Stimulated activated memory B cell treated with anti-CD40 and anti-IgM and Interleukin-4, amounts not matched to agents 10 μg/mL and 1 μg/mL and 100 μg/mL, for 72 hours (primary cell): ENCODE data around the gene BIRC2.

Experiments
- ATAC-seq: fragments of 150-1000 bp; cut with Tn5 transposase; 2 replicates; pipeline ENCODE4 v1.10.0; 2021
- H3K27ac Mint-ChIP-seq: one replicate; pipeline ENCODE4 v1.8.0; 2022; ENCODE audit warnings: mild to moderate bottlenecking, mixed read lengths
- H3K27me3 Mint-ChIP-seq: one replicate; pipeline ENCODE4 v1.8.0; 2022; ENCODE audit warnings: mixed read lengths
- H3K36me3 Mint-ChIP-seq: one replicate; pipeline ENCODE4 v1.8.0; 2022; ENCODE audit warnings: mixed read lengths
- H3K4me1 Mint-ChIP-seq: one replicate; pipeline ENCODE4 v1.8.0; 2022; ENCODE audit warnings: mixed read lengths
- H3K4me3 Mint-ChIP-seq: one replicate; pipeline ENCODE4 v1.8.0; 2022; ENCODE audit warnings: mild to moderate bottlenecking, moderate library complexity, mixed read lengths
- H3K9me3 Mint-ChIP-seq: one replicate; pipeline ENCODE4 v1.8.0; 2022; ENCODE audit warnings: mixed read lengths

BIRC2 gene

GRCh38 chr11:102398297-102398696 is 51.3 kb downstream of the BIRC2 start:
- Mint-ChIP-seq H3K27me3 (no peaks in the 10 kb centered on the region), H3K27ac (no peak overlapping the region)

GRCh38 chr11:102399189-102399588 is 52.2 kb downstream of the BIRC2 start:
- peaks cover 27% of the 10 kb centered on the region for H3K4me1 Mint-ChIP-seq
- H3K27ac Mint-ChIP-seq: no peak overlapping the region

More at GRCh38 chr11:102398297-102398696, 51.3 kb downstream of the BIRC2 start:
- Mint-ChIP-seq H3K9me3 (no peaks in the 10 kb centered on the region), H3K36me3 (peaks cover 42% of the 10 kb centered on the region), H3K4me3 (no peak overlapping the region), H3K4me1 (peaks cover 18% of the 10 kb centered on the region)
- no peak for ATAC-seq

GRCh38 chr11:102400603-102401002 is 53.6 kb downstream of the BIRC2 start:
- Mint-ChIP-seq H3K9me3 (no peaks in the 10 kb centered on the region), H3K36me3 (peaks cover 38% of the 10 kb centered on the region), H3K27me3 (no peaks in the 10 kb centered on the region), H3K4me3 (no peak overlapping the region), H3K27ac (no peak overlapping the region), H3K4me1 (peaks cover 28% of the 10 kb centered on the region)
- no peak for ATAC-seq

More at GRCh38 chr11:102399189-102399588, 52.2 kb downstream of the BIRC2 start:
- Mint-ChIP-seq H3K27me3 (no peaks in the 10 kb centered on the region), H3K9me3 (no peaks in the 10 kb centered on the region), H3K36me3 (peaks cover 43% of the 10 kb centered on the region), H3K4me3 (no peak overlapping the region)
- ATAC-seq: no peak

GRCh38 chr11:102401905-102402304 is 54.9 kb downstream of the BIRC2 start:
- Mint-ChIP-seq H3K27ac (no peak overlapping the region), H3K4me3 (no peak overlapping the region), H3K27me3 (no peaks in the 10 kb centered on the region), H3K9me3 (no peaks in the 10 kb centered on the region), H3K36me3 (peaks cover 45% of the 10 kb centered on the region), H3K4me1 (peaks cover 37% of the 10 kb centered on the region)
- ATAC-seq: no peak

GRCh38 chr11:102402548-102402947 is 55.5 kb downstream of the BIRC2 start:
- Mint-ChIP-seq H3K27ac (no peak overlapping the region), H3K4me1 (peaks cover 39% of the 10 kb centered on the region), H3K36me3 (peaks cover 49% of the 10 kb centered on the region), H3K4me3 (no peak overlapping the region), H3K27me3 (no peaks in the 10 kb centered on the region), H3K9me3 (no peaks in the 10 kb centered on the region)
- no peak for ATAC-seq

GRCh38 chr11:102405501-102405900 is 58.5 kb downstream of the BIRC2 start:
- peaks cover 45% of the 10 kb centered on the region for H3K36me3 Mint-ChIP-seq
- no peak for ATAC-seq
- H3K27ac Mint-ChIP-seq: no peak overlapping the region
- H3K27me3 Mint-ChIP-seq: no peaks in the 10 kb centered on the region
- H3K9me3 Mint-ChIP-seq: no peaks in the 10 kb centered on the region
- H3K4me3 Mint-ChIP-seq: no peak overlapping the region
- peaks cover 41% of the 10 kb centered on the region for H3K4me1 Mint-ChIP-seq

GRCh38 chr11:102406099-102406498 is 59.1 kb downstream of the BIRC2 start:
- Mint-ChIP-seq H3K27me3 (no peaks in the 10 kb centered on the region), H3K4me1 (peaks cover 41% of the 10 kb centered on the region), H3K9me3 (no peaks in the 10 kb centered on the region), H3K27ac (no peak overlapping the region), H3K36me3 (peaks cover 43% of the 10 kb centered on the region), H3K4me3 (no peak overlapping the region)
- no peak for ATAC-seq

GRCh38 chr11:102407901-102408300 is 60.9 kb downstream of the BIRC2 start:
- H3K4me3 Mint-ChIP-seq: no peak overlapping the region
- no peaks in the 10 kb centered on the region for H3K9me3 Mint-ChIP-seq
- ATAC-seq: no peak
- peaks cover 36% of the 10 kb centered on the region for H3K36me3 Mint-ChIP-seq
- no peaks in the 10 kb centered on the region for H3K27me3 Mint-ChIP-seq
- H3K27ac Mint-ChIP-seq: no peak overlapping the region
- peaks cover 36% of the 10 kb centered on the region for H3K4me1 Mint-ChIP-seq

- no peak overlapping the region for H3K4me3 Mint-ChIP-seq
- ATAC-seq: no peak
- no peak overlapping the region for H3K27ac Mint-ChIP-seq
- H3K27me3 Mint-ChIP-seq: no peaks in the 10 kb centered on the region
- H3K9me3 Mint-ChIP-seq: no peaks in the 10 kb centered on the region
- peaks cover 31% of the 10 kb centered on the region for H3K36me3 Mint-ChIP-seq
- peaks cover 35% of the 10 kb centered on the region for H3K4me1 Mint-ChIP-seq
These were observed 61.3 kb downstream of the BIRC2 start for GRCh38 chr11:102408339-102408738.

GRCh38 chr11:102410382-102410784 is 63.4 kb downstream of the BIRC2 start:
- no peak overlapping the region for H3K4me3 Mint-ChIP-seq
- ATAC-seq: no peak
- H3K9me3 Mint-ChIP-seq: peaks cover 2% of the 10 kb centered on the region
- peaks cover 41% of the 10 kb centered on the region for H3K36me3 Mint-ChIP-seq
- peaks cover 46% of the 10 kb centered on the region for H3K4me1 Mint-ChIP-seq
- no peak overlapping the region for H3K27ac Mint-ChIP-seq
- H3K27me3 Mint-ChIP-seq: no peaks in the 10 kb centered on the region

GRCh38 chr11:102411142-102411541 is 64.1 kb downstream of the BIRC2 start:
- no peak overlapping the region for H3K27ac Mint-ChIP-seq
- no peak overlapping the region for H3K4me3 Mint-ChIP-seq
- ATAC-seq: no peak
- H3K9me3 Mint-ChIP-seq: peaks cover 4% of the 10 kb centered on the region
- no peaks in the 10 kb centered on the region for H3K27me3 Mint-ChIP-seq
- H3K4me1 Mint-ChIP-seq: peaks cover 52% of the 10 kb centered on the region
- peaks cover 42% of the 10 kb centered on the region for H3K36me3 Mint-ChIP-seq

GRCh38 chr11:102413497-102413896 is 66.5 kb downstream of the BIRC2 start:
- ATAC-seq: no peak
- H3K27ac Mint-ChIP-seq: no peak overlapping the region
- peaks cover 54% of the 10 kb centered on the region for H3K4me1 Mint-ChIP-seq

GRCh38 chr11:102414559-102414958 is 67.5 kb downstream of the BIRC2 start:
- Mint-ChIP-seq H3K36me3 (peaks cover 63% of the 10 kb centered on the region), H3K4me3 (no peak overlapping the region)

More at GRCh38 chr11:102413497-102413896, 66.5 kb downstream of the BIRC2 start:
- Mint-ChIP-seq H3K9me3 (peaks cover 11% of the 10 kb centered on the region), H3K27me3 (no peaks in the 10 kb centered on the region), H3K36me3 (peaks cover 52% of the 10 kb centered on the region), H3K4me3 (no peak overlapping the region)

GRCh38 chr11:102415304-102415916 is 68.4 kb downstream of the BIRC2 start:
- Mint-ChIP-seq H3K27ac (peak overlapping the region; percentile 17), H3K36me3 (peaks cover 65% of the 10 kb centered on the region), H3K4me3 (no peak overlapping the region), H3K9me3 (peaks cover 14% of the 10 kb centered on the region), H3K27me3 (no peaks in the 10 kb centered on the region), H3K4me1 (peaks cover 54% of the 10 kb centered on the region)
- ATAC-seq: no peak

More at GRCh38 chr11:102414559-102414958, 67.5 kb downstream of the BIRC2 start:
- H3K9me3 Mint-ChIP-seq: peaks cover 14% of the 10 kb centered on the region
- no peak for ATAC-seq
- peaks cover 54% of the 10 kb centered on the region for H3K4me1 Mint-ChIP-seq
- no peak overlapping the region for H3K27ac Mint-ChIP-seq
- no peaks in the 10 kb centered on the region for H3K27me3 Mint-ChIP-seq

GRCh38 chr11:102416976-102417375 is 70.0 kb downstream of the BIRC2 start:
- peaks cover 60% of the 10 kb centered on the region for H3K4me1 Mint-ChIP-seq
- H3K4me3 Mint-ChIP-seq: no peak overlapping the region
- H3K9me3 Mint-ChIP-seq: peaks cover 14% of the 10 kb centered on the region
- ATAC-seq: no peak
- no peaks in the 10 kb centered on the region for H3K27me3 Mint-ChIP-seq
- H3K36me3 Mint-ChIP-seq: peaks cover 67% of the 10 kb centered on the region
- no peak overlapping the region for H3K27ac Mint-ChIP-seq

- no peak overlapping the region for H3K27ac Mint-ChIP-seq
- H3K36me3 Mint-ChIP-seq: peaks cover 70% of the 10 kb centered on the region
- no peak for ATAC-seq
- peaks cover 67% of the 10 kb centered on the region for H3K4me1 Mint-ChIP-seq
- H3K9me3 Mint-ChIP-seq: peaks cover 14% of the 10 kb centered on the region
- no peaks in the 10 kb centered on the region for H3K27me3 Mint-ChIP-seq
- H3K4me3 Mint-ChIP-seq: no peak overlapping the region
These were observed 72.2 kb downstream of the BIRC2 start for GRCh38 chr11:102419181-102419580.
